Hematopoietic multipotent progenitor cell treated with erythropoietin and hydrocortisone succinate and interleukin-3 and kit ligand, for 15 days (in vitro differentiated cells): Measurements from ENCODE around the gene GLDC.

Experiments used
- DNase-seq: peaks from one replicate; pipeline ENCODE4 v3.0.0-alpha.2; 2015; ENCODE audit warnings: low spot score

GLDC gene

GRCh38 chr9:6501526-6502210, 143.9 kb downstream of the GLDC start:
- DNase-seq, result no peak

GRCh38 chr9:6498982-6499381, 146.5 kb downstream of the GLDC start:
- no peak for DNase-seq

- no peak for DNase-seq
These were observed 150.1 kb downstream of the GLDC start for GRCh38 chr9:6495466-6495865.

- no peak for DNase-seq
These were observed 154.7 kb downstream of the GLDC start for GRCh38 chr9:6490863-6491262.

GRCh38 chr9:6489099-6489498, 156.4 kb downstream of the GLDC start:
- no peak for DNase-seq

GRCh38 chr9:6488395-6488794, 157.1 kb downstream of the GLDC start:
- DNase-seq, result no peak

- no peak for DNase-seq
These were observed 161.3 kb downstream of the GLDC start for GRCh38 chr9:6484210-6484609.
